Measurements from ENCODE around the gene LSMEM2. TPM values are rescaled to one million over a fixed set of nuclear protein-coding genes. Genes with fewer than 3 reads are reported as not detected.
A peak's percentile ranks its signal among the peaks of the same experiment; 100 is the strongest.

LSMEM2 gene
- total and polyA plus RNA-seq, 9 of the 15 experiments (the other 6 are each of a cell fraction or from before 2014, with no cell fraction given), result not detected

DNA sequence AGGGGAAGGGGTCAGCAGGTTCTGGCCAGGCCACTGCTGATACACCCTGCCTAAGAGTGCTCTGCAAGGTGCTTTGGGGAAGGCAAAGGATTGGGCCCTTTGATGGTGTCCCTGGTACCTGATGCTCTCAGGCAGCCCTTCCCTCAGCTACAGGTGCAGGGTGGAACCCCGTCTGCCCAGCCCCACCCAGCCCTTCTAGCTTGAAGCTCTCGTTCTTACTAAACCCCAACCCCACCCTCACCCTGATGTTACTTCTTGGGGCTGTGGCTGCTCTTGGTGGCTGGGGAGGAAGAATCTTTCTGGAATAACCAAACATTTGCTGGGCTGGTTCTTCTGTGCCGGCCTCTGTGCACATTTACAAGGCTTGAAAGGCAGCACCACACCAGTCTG, 36.5 kb upstream of the LSMEM2 start:
- ATAC-seq (no peak), FAIRE-seq (no peak), DNase-seq (ENCODE audit: extremely low read depth in 1 of 4, low spot score in 3 of 4) (no peak)
- Histone ChIP-seq H4K20me1 (replicated peaks; ENCODE audit: control insufficient read depth, insufficient read depth, low read length) (no peaks in the 10 kb centered on the region), H3K27me3 (ENCODE audit: control insufficient read depth in 2 of 2, insufficient read depth in 2 of 2, low read length in 2 of 2) (no peaks in the 10 kb centered on the region), H3K4me1 (replicated peaks in 1 of 2; ENCODE audit: control insufficient read depth in 2 of 2, insufficient read depth in 2 of 2, low read length in 2 of 2) (peaks cover 51 to 66% of the 10 kb centered on the region in 2 experiments), H3K9ac (ENCODE audit: insufficient read depth in 1 of 2, low read depth in 2 of 2, low read length in 2 of 2) (peak overlapping the region in 1 of 2 experiments; percentile 38; a peak in 2 of 4 replicates), H3K9me3 (replicated peaks; ENCODE audit: control insufficient read depth, insufficient read depth, low read depth, low read length) (no peaks in the 10 kb centered on the region), H3K4me3 (no peak overlapping the region), H2AFZ (ENCODE audit: low read depth, low read length) (no peak overlapping the region), H3K79me2 (ENCODE audit: control insufficient read depth, insufficient read depth, low read length) (peaks cover 44% of the 10 kb centered on the region), H3K36me3 (ENCODE audit: control insufficient read depth, insufficient read depth, low read length) (peaks cover 7% of the 10 kb centered on the region; the same call in 1 of the 3 replicates), H3K9me1 (ENCODE audit: control insufficient read depth, insufficient read depth, low read length) (no peaks in the 10 kb centered on the region), H3K4me2 (ENCODE audit: insufficient read depth, low read length) (peak overlapping the region; percentile 43; the same call in 1 of the 2 replicates), H3K27ac (ENCODE audit: extremely low read depth, low read depth, low read length) (peak overlapping the region; percentile 33; the same call in 2 of the 3 replicates)
- ChIA-PET CTCF (ENCODE audit: low intra/inter-chr PET ratio) (no interaction called here), POLR2A (interaction anchor here (0.6 kb wide), 1 partner anchor 106 kb away, joined by 3 read pairs; no protein-coding TSS in a partner anchor)
- WGBS (ENCODE audit: insufficient coverage, low coverage, missing lambda C conversion rate), result 57% methylated on average over 1 of the region's 3 CpGs
- in situ Hi-C loops (cut with MboI), result no loop called here
- intact Hi-C loops (cut with micrococcal nuclease), result no loop called here
- no TSS peak for BruUV-seq (replicated peaks)
- TF ChIP-seq ZNF184 (CRISPR knock-in tag; IDR thresholded peaks at IDR 0.05) (no peak), ZBTB8A (IDR thresholded peaks at IDR 0.05; ENCODE audit: partially characterized antibody) (no peak), TAF9B (IDR thresholded peaks at IDR 0.05; ENCODE audit: partially characterized antibody) (no peak), ATF1 (CRISPR knock-in tag; IDR thresholded peaks at IDR 0.05) (no peak), ATF1 (tag; IDR thresholded peaks at IDR 0.05) (no peak)
- TF ChIP-seq, protein P1, sequence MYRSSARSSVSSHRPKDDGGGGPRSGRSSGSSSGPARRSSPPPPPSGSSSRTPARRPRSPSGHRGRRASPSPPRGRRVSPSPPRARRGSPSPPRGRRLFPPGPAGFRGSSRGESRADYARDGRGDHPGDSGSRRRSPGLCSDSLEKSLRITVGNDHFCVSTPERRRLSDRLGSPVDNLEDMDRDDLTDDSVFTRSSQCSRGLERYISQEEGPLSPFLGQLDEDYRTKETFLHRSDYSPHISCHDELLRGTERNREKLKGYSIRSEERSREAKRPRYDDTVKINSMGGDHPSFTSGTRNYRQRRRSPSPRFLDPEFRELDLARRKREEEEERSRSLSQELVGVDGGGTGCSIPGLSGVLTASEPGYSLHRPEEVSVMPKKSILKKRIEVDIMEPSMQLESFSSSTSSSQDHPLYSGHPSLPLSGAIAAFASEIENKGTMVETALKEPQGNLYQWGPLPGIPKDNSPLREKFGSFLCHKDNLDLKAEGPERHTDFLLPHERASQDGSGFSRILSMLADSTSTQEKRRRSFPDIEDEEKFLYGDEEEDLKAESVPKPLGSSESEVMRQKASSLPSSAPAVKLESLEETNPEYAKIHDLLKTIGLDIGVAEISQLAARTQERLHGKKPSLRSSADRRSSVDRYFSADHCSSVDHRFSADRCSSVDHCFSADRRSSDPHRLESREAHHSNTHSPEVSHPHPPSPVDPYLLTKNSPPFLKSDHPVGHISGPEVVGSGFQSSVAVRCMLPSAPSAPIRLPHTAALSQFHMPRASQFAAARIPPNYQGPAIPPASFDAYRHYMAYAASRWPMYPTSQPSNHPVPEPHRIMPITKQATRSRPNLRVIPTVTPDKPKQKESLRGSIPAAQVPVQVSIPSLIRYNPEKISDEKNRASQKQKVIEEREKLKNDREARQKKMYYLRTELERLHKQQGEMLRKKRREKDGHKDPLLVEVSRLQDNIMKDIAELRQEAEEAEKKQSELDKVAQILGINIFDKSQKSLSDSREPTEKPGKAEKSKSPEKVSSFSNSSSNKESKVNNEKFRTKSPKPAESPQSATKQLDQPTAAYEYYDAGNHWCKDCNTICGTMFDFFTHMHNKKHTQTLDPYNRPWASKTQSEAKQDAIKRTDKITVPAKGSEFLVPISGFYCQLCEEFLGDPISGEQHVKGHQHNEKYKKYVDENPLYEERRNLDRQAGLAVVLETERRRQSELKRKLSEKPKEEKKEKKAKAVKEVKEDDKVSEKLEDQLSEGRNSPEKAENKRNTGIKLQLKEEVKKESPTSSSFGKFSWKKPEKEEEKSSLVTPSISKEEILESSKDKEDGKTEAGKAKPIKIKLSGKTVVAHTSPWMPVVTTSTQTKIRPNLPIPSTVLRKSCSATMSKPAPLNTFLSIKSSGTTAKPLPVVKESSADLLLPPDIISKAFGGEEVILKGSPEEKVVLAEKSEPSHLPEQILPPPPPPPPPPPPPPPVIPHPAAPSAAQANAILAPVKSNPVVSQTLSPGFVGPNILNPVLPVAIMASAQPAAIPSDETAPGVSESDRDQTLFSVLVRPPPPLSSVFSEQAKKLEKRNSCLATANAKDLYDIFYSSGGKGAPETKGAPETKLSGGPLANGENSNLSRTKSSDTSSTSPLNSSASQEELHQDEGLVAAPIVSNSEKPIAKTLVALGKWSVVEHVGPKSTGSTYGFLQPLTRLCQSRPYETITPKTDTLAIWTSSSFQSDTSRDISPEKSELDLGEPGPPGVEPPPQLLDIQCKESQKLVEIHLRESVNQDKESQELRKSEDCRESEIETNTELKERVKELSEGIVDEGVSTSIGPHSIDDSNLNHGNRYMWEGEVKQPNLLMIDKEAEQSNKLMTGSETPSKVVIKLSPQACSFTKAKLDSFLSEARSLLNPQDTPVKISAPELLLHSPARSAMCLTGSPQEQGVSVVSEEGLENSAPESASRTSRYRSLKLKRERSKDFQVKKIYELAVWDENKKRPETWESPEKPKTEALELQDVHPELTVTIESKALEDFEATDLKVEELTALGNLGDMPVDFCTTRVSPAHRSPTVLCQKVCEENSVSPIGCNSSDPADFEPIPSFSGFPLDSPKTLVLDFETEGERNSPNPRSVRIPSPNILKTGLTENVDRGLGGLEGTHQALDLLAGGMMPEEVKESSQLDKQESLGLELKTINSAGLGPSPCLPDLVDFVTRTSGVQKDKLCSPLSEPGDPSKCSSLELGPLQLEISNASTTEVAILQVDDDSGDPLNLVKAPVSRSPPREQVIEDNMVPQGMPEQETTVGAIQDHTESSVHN (IDR thresholded peaks at IDR 0.05; ENCODE audit: borderline replicate concordance in 1 of 2, low read depth in 1 of 2), result no peak
- TF ChIP-seq, protein P2, sequence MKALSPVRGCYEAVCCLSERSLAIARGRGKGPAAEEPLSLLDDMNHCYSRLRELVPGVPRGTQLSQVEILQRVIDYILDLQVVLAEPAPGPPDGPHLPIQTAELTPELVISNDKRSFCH (CRISPR knock-in tag; IDR thresholded peaks at IDR 0.05), result no peak
- TF ChIP-seq, protein P2 (tag; IDR thresholded peaks at IDR 0.05), result no peak
- TF ChIP-seq, protein P3, sequence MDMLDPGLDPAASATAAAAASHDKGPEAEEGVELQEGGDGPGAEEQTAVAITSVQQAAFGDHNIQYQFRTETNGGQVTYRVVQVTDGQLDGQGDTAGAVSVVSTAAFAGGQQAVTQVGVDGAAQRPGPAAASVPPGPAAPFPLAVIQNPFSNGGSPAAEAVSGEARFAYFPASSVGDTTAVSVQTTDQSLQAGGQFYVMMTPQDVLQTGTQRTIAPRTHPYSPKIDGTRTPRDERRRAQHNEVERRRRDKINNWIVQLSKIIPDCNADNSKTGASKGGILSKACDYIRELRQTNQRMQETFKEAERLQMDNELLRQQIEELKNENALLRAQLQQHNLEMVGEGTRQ (CRISPR knock-in tag; IDR thresholded peaks at IDR 0.05), result no peak
